Heart right ventricle (tissue), 16 donors: ENCODE results near the gene AGPAT4. TPM values are rescaled to one million over a fixed set of nuclear protein-coding genes. Genes with fewer than 3 reads are reported as not detected.

ENCODE experiments used
- ATAC-seq, 8 donors: fragments of 200-7000 bp; cut with Tn5 transposase; one replicate each; pipeline ENCODE4 v1.9.1; 2020; ENCODE audit warnings: mild to moderate bottlenecking in 8 of 8, moderate library complexity in 8 of 8, moderate number of reproducible peaks in 1 of 8
- DNase-seq, 2 donors: peaks; one replicate each; pipeline ENCODE4 v3.0.0-alpha.2; 2020
- H3K27ac ChIP-seq, 10 donors: fragments of 200-600 bp; sonication (generic) in 2 of 10; one replicate each; pipeline versions ENCODE4 v1.5.0 to v1.8.0; 2020 to 2022; ENCODE audit warnings: mild to moderate bottlenecking in 3 of 10
- H3K27me3 ChIP-seq, 7 donors: fragments of 200-600 bp; one replicate each; pipeline ENCODE4 v1.8.0; 2021 to 2022; ENCODE audit warnings: mild to moderate bottlenecking in 2 of 7
- H3K36me3 ChIP-seq, 9 donors: fragments of 200-600 bp; sonication (generic) in 1 of 9; one replicate each; pipeline versions ENCODE4 v1.5.0 to v1.8.0; 2020 to 2022; ENCODE audit warnings: mild to moderate bottlenecking in 2 of 9
- H3K4me1 ChIP-seq, 9 donors: fragments of 200-600 bp; sonication (generic) in 1 of 9; one replicate each; pipeline versions ENCODE4 v1.5.0 to v1.8.0; 2020 to 2022; ENCODE audit warnings: mild to moderate bottlenecking in 4 of 9
- H3K4me3 ChIP-seq, 10 donors: fragments of 200-600 bp; sonication (generic) in 2 of 10; one replicate each; pipeline versions ENCODE4 v1.5.0 to v1.8.0; 2020 to 2022; ENCODE audit warnings: mild to moderate bottlenecking in 7 of 10, moderate library complexity in 2 of 10
- H3K9me3 ChIP-seq, 11 donors: fragments of 200-600 bp in 10 of 11; sonication (generic) in 2 of 11; one replicate each; pipeline versions ENCODE4 v1.5.0 to v1.8.0; 2013 to 2022; ENCODE audit warnings: mild to moderate bottlenecking in 2 of 11, control low read depth in 1 of 11, moderate library complexity in 1 of 11
- WGBS, 2 donors: extraction: QIAGEN DNeasy Blood & Tissue Kit; methylation state at CpG; one replicate each; pipeline ENCODE4 v1.1.7; 2013; ENCODE audit warnings: inconsistent platforms in 1 of 2; 5-methylcytosine and 5-hydroxymethylcytosine counted together
- intact Hi-C, 10 donors: fragments of 100-400 bp; cut with DNase I; formaldehyde crosslinking; loops; one replicate each; pipeline versions ENCODE4 v1.11.1 to v1.14.2; 2022
- polyA plus RNA-seq, 2 donors: library from polyadenylated mRNA; stranded (reverse); fragments of 200-250 nt; gene quantifications; one replicate each; pipeline ENCODE4 v1.2.3, GENCODE V29; 2013
- total RNA-seq, 10 donors: library from RNA; stranded (reverse); fragmentation: NEBNext Ultra II Directional in 3 of 10; extraction: Animal tissue kit (Norgen Biotek cat#: 25700) in 3 of 10; gene quantifications; one replicate each; pipeline versions ENCODE4 v1.2.1 to v1.2.4, GENCODE V29; 2021 to 2023
- TF ChIP-seq, protein P1 (sequence below), 9 donors: fragments of 200-600 bp; sonication (generic) in 2 of 9; IDR thresholded peaks; one replicate each; pipeline versions ENCODE4 v1.5.0 to v1.8.0; 2021 to 2022; ENCODE audit warnings: antibody characterized with exemption in 9 of 9, mild to moderate bottlenecking in 5 of 9, moderate library complexity in 1 of 9
- donor health status: Arrhythmogenic right ventricular cardiomyopathy.
- donor health status: ischemic (EF 13 %, LVEDD 7.1; RV severe dilation, severe dysfunction).
- donor health status: healthy with polysubstance abuse.
- donor health status: DM: no; HTN: yes; CAD: no.
- donor health status: DM: no; HTN: no; CAD: no.
- donor health status: ischemic (EF 25% LVEDD 6.9; RV normal size, moderate dysfunction).
- donor health status: ischemic (EF 25% LVEDD 5.7; RV mildly dilated, moderate dysfunction).
- donor health status: healthy.
- donor health status: DM: yes; HTN: yes; CAD: no.
- donor health status: Ischemic cardiomyopathy.
- donor health status: ischemic (EF 35%, LVEDD 5.7; RV mildly dilated, moderate dysfunction).
- donor health status: nonischemic (EF 11% LVEDD 7.7; RV severe dilation, severe dysfunction).
- donor health status: DM: yes; HTN: yes; CAD: no.
- donor health status: PGD.
- donor health status: ischemic (EF 29% LVEDD 5.4; RV normal size, mild dysfunction).
- donor health status: nonischemic (EF 23%, LVEDD 6.1; RV moderate dilation, normal function).

Gene AGPAT4
- total and polyA plus RNA-seq, 12 donors = 1.2 to 3.8 (median 1.6) TPM

DNA sequence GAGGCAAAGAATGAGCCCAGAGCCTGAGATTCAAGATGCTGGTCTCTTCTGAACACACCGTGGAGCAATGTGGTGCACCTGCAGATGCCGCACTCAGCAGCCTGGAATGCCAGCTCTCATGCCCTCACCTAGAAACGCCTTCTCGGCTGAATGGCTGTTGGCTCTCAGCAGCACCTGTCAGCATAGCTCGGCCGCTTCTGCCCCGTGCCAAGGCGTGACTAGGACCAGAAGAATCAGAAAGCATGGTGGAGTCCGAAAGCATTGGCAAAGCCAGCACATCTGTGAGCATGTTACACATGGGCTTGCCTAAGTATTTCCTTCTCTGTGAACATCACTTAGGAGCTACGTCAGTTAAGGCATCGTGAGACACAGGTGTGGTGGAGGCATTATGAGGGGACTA lies 141.5 kb downstream of the AGPAT4 start:
- peaks cover 0 to 71% (median 9%) of the 10 kb centered on the region in 9 donors for H3K36me3 ChIP-seq
- no peak overlapping the region for H3K4me3 ChIP-seq
- ATAC-seq (no peak), DNase-seq (no peak)
- peaks cover 0 to 22% (median 0%) of the 10 kb centered on the region in 9 donors for H3K4me1 ChIP-seq
- intact Hi-C loops = no loop called here
- TF ChIP-seq, protein P1, sequence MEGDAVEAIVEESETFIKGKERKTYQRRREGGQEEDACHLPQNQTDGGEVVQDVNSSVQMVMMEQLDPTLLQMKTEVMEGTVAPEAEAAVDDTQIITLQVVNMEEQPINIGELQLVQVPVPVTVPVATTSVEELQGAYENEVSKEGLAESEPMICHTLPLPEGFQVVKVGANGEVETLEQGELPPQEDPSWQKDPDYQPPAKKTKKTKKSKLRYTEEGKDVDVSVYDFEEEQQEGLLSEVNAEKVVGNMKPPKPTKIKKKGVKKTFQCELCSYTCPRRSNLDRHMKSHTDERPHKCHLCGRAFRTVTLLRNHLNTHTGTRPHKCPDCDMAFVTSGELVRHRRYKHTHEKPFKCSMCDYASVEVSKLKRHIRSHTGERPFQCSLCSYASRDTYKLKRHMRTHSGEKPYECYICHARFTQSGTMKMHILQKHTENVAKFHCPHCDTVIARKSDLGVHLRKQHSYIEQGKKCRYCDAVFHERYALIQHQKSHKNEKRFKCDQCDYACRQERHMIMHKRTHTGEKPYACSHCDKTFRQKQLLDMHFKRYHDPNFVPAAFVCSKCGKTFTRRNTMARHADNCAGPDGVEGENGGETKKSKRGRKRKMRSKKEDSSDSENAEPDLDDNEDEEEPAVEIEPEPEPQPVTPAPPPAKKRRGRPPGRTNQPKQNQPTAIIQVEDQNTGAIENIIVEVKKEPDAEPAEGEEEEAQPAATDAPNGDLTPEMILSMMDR (IDR thresholded peaks at IDR 0.05) = no peak
- H3K9me3 ChIP-seq = no peaks in the 10 kb centered on the region
- H3K27me3 ChIP-seq = no peaks in the 10 kb centered on the region
- H3K27ac ChIP-seq = no peak overlapping the region
- 93 to 96% methylated on average over 11 of the region's 11 CpGs for WGBS, 2 donors

DNA sequence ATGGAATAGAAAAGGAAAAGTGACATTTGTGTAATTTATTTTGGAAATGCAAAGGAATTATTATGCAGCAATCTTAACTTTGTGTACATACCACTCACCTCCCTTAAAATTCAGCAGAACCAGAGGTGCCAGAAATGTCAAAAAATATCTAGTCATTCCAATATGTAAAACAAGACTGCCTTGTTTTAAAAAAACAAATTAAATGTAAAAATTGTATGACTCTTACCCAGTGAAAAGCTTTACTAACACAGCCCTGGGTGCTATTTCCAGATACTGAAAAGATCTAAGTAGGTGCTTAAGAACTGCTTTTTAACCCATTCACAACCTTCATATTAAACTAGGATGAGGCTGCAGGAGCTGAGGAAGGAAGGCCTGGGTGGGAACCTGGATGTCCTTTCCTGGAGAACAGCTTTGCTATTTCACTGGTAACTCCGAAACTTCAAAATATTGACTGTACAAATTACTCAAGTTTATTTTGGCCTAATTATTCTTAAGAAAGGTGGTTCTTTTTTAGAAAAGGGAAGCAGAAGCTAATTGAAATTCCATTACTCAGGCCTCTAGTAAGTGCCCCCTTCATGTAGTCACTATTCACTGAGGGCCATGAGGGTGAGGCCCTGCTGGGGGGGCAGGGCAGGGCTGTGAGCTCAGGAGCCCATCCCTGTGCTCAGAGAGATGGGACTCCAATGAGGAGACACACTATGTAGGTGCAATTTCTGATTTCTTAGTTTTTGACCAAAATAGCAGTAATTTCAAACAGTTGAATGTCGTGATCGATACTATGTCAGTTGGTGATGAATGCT lies 142.7 kb downstream of the AGPAT4 start:
- intact Hi-C loops = no loop called here
- no peak for DNase-seq
- TF ChIP-seq, protein P1 (IDR thresholded peaks at IDR 0.05) = no peak
- Histone ChIP-seq H3K9me3 (peaks cover 0 to 3% (median 0%) of the 10 kb centered on the region in 11 donors), H3K27me3 (no peaks in the 10 kb centered on the region), H3K27ac (no peak overlapping the region), H3K4me3 (no peak overlapping the region), H3K4me1 (peaks cover 0 to 22% (median 0%) of the 10 kb centered on the region in 9 donors), H3K36me3 (peaks cover 0 to 64% (median 9%) of the 10 kb centered on the region in 9 donors)
- 87 to 91% methylated on average over 3 of the region's 3 CpGs for WGBS, 2 donors
- ATAC-seq = no peak

DNA sequence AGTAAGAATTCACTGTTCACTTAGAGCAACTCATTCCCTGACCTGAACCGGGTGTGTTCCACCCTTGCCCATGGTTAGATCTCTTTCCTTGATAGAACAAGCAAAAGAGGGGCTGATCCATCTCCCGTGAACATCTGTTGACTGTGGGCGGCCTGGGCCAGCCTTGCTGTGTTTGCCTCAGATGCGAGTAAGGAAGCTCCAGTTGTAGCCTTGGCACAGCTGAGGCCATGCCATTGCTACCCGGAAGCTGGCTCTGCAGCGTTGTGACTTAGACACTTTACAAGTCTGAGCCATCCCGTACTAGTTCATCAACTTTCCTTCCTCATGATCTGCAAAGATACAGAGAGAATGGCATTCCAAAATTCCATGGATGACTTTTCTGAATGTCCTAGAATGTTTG lies 143.3 kb downstream of the AGPAT4 start:
- TF ChIP-seq, protein P1 (IDR thresholded peaks at IDR 0.05) = no peak
- WGBS, 2 donors = 90 to 91% methylated on average over 7 of the region's 7 CpGs
- H3K36me3 ChIP-seq = peaks cover 0 to 63% (median 9%) of the 10 kb centered on the region in 9 donors
- H3K4me1 ChIP-seq = peaks cover 0 to 22% (median 0%) of the 10 kb centered on the region in 9 donors
- no peaks in the 10 kb centered on the region for H3K27me3 ChIP-seq
- no peak for ATAC-seq
- H3K27ac ChIP-seq = no peak overlapping the region
- H3K4me3 ChIP-seq = no peak overlapping the region
- intact Hi-C loops = no loop called here
- H3K9me3 ChIP-seq = peaks cover 0 to 10% (median 0%) of the 10 kb centered on the region in 11 donors
- no peak for DNase-seq

DNA sequence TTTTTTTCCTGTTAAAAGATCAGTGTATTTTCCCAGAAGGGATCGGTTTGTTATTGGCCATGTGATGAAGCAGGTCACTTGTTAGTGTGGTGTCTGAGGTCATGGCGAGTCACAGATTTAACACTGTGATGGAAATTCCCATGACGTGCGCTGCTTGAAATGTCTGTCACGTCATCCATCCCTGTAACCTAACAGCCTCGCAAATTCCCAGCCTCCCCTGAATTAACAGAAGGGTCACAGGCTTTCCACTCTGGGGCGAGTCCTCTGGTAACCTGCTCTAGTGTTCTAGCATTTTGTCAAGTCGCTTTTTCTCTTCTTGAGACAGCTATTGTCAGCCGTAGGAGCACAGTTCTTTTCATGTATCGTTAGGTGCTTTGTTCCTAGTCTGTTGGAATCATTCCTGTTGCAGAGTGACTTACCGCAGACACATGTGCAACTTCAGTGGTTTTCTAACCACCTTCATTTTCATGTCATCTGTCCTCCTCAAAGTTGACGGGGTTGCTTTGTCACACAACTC lies 145.1 kb downstream of the AGPAT4 start:
- no peak overlapping the region for H3K4me3 ChIP-seq
- no peak overlapping the region for H3K27ac ChIP-seq
- TF ChIP-seq, protein P1 (IDR thresholded peaks at IDR 0.05) = no peak
- no peaks in the 10 kb centered on the region for H3K27me3 ChIP-seq
- H3K36me3 ChIP-seq = peaks cover 0 to 80% (median 9%) of the 10 kb centered on the region in 9 donors
- WGBS, 2 donors = 93 to 96% methylated on average over 12 of the region's 12 CpGs
- ATAC-seq (no peak), DNase-seq (no peak)
- H3K9me3 ChIP-seq = peaks cover 0 to 28% (median 6%) of the 10 kb centered on the region in 11 donors
- intact Hi-C loops = loop anchor here in 1 of 10 donors (10.0 kb wide), 1 partner anchor 246 kb away; no protein-coding TSS in a partner anchor
- H3K4me1 ChIP-seq = peaks cover 0 to 14% (median 0%) of the 10 kb centered on the region in 9 donors
